ENCODE data around the gene TAB2. TPM values are rescaled to one million over a fixed set of nuclear protein-coding genes. Genes with fewer than 3 reads are reported as not detected.
A peak's percentile ranks its signal among the peaks of the same experiment; 100 is the strongest.

TAB2 gene
- total and polyA plus RNA-seq, 9 of the 15 experiments (the other 6 are each of a cell fraction or from before 2014, with no cell fraction given), result 9.1 to 38.3 (median 18.6) TPM

- no peak for TF ChIP-seq CEBPG (CRISPR knock-in tag; IDR thresholded peaks at IDR 0.05)
- TF ChIP-seq CEBPG (tag; conservative IDR thresholded peaks at IDR 0.05 in 1 of 2, IDR thresholded peaks at IDR 0.05 in 1 of 2), result 0 out of 4 replicates have a peak, but pooled peaks of 1 of the 2 experiments have one; percentile 17
- TF ChIP-seq ZNF24 (IDR thresholded peaks at IDR 0.05), result 0 out of 2 replicates have a peak, but pooled peaks have one; percentile 33
- 0 out of 2 replicates have a peak, but pooled peaks have one; percentile 44 for TF ChIP-seq NR2C2 (CRISPR knock-in tag; IDR thresholded peaks at IDR 0.05)
- 0 out of 2 replicates have a peak, but pooled peaks have one; percentile 39 for TF ChIP-seq NR2C2 (tag; IDR thresholded peaks at IDR 0.05)
- TF ChIP-seq TCF7L2 (IDR thresholded peaks at IDR 0.05; ENCODE audit: low read depth, low read length), result no peak
- no peak for TF ChIP-seq ATF1 (CRISPR knock-in tag; IDR thresholded peaks at IDR 0.05)
- peak; percentile 25; the same call in 1 of the 2 replicates for TF ChIP-seq ATF1 (tag; IDR thresholded peaks at IDR 0.05)
- TF ChIP-seq, protein P1, sequence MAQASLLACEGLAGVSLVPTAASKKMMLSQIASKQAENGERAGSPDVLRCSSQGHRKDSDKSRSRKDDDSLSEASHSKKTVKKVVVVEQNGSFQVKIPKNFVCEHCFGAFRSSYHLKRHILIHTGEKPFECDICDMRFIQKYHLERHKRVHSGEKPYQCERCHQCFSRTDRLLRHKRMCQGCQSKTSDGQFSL (CRISPR knock-in tag; IDR thresholded peaks at IDR 0.05), result no peak
- TF ChIP-seq, protein P1 (tag; IDR thresholded peaks at IDR 0.05), result no peak
- TF ChIP-seq MTA1 (IDR thresholded peaks at IDR 0.05; ENCODE audit: borderline replicate concordance), result no peak
- peak; percentile 52; the same call in 1 of the 2 replicates for TF ChIP-seq RUNX1 (IDR thresholded peaks at IDR 0.05; ENCODE audit: low read depth)
- TF ChIP-seq NFATC3 (IDR thresholded peaks at IDR 0.05), result no peak
- no peak for TF ChIP-seq FIP1L1 (IDR thresholded peaks at IDR 0.05; ENCODE audit: low read depth, low read length, poor library complexity, severe bottlenecking)
- TF ChIP-seq SRF (CRISPR knock-in tag; IDR thresholded peaks at IDR 0.05), result 0 out of 4 replicates have a peak, but pooled peaks of 1 of the 2 experiments have one; percentile 29
- no peak for TF ChIP-seq MBD2 (IDR thresholded peaks at IDR 0.05; ENCODE audit: borderline replicate concordance, low read depth)
- TF ChIP-seq BHLHE40 (IDR thresholded peaks at IDR 0.05; ENCODE audit: low read length), result peak; percentile 61; the same call in 1 of the 2 replicates
- TF ChIP-seq, protein P2, sequence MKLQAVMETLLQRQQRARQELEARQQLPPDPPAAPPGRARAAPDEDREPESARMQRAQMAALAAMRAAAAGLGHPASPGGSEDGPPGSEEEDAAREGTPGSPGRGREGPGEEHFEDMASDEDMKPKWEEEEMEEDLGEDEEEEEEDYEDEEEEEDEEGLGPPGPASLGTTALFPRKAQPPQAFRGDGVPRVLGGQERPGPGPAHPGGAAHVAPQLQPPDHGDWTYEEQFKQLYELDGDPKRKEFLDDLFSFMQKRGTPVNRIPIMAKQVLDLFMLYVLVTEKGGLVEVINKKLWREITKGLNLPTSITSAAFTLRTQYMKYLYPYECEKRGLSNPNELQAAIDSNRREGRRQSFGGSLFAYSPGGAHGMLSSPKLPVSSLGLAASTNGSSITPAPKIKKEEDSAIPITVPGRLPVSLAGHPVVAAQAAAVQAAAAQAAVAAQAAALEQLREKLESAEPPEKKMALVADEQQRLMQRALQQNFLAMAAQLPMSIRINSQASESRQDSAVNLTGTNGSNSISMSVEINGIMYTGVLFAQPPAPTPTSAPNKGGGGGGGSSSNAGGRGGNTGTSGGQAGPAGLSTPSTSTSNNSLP (IDR thresholded peaks at IDR 0.05; ENCODE audit: borderline replicate concordance, low read depth, low read length), result 0 out of 2 replicates have a peak, but pooled peaks have one; percentile 41
- TF ChIP-seq SNIP1 (IDR thresholded peaks at IDR 0.05; ENCODE audit: low read depth), result no peak
- no peak for TF ChIP-seq ATF4 (CRISPR knock-in tag; IDR thresholded peaks at IDR 0.05)
Measured at GRCh38 chr6:149431905-149432775, 114.6 kb downstream of the TAB2 start (continued).
